ENCODE data around the gene FLT4.

FLT4 gene

GRCh38 chr5:180603076-180603594 lies 46.3 kb downstream of the FLT4 start:
- DNase-seq = no peak

GRCh38 chr5:180602481-180603075 lies 46.8 kb downstream of the FLT4 start:
- DNase-seq = no peak

GRCh38 chr5:180601591-180602480 lies 47.6 kb downstream of the FLT4 start:
- no peak for DNase-seq

GRCh38 chr5:180600554-180601041 lies 48.8 kb downstream of the FLT4 start:
- DNase-seq = no peak

- DNase-seq = no peak
Observed at GRCh38 chr5:180599981-180600553, 49.3 kb downstream of the FLT4 start.

- DNase-seq = no peak
Observed at GRCh38 chr5:180599590-180599914, 49.8 kb downstream of the FLT4 start.

GRCh38 chr5:180598797-180599589 lies 50.4 kb downstream of the FLT4 start:
- no peak for DNase-seq

- no peak for DNase-seq
Observed at GRCh38 chr5:180598316-180598701, 51.1 kb downstream of the FLT4 start.

GRCh38 chr5:180596668-180597231 lies 52.6 kb downstream of the FLT4 start:
- DNase-seq = no peak

GRCh38 chr5:180596115-180596667 lies 53.2 kb downstream of the FLT4 start:
- no peak for DNase-seq

GRCh38 chr5:180595381-180596114 lies 53.9 kb downstream of the FLT4 start:
- no peak for DNase-seq

GRCh38 chr5:180595046-180595379 lies 54.4 kb downstream of the FLT4 start:
- DNase-seq = no peak

GRCh38 chr5:180594311-180595045 lies 54.9 kb downstream of the FLT4 start:
- no peak for DNase-seq

GRCh38 chr5:180593446-180594206 lies 55.8 kb downstream of the FLT4 start:
- DNase-seq = no peak

- no peak for DNase-seq
Observed at GRCh38 chr5:180592176-180592575, 57.2 kb downstream of the FLT4 start.

- DNase-seq = no peak
Observed at GRCh38 chr5:180591311-180591887, 58.0 kb downstream of the FLT4 start, which contains the start of gene SCGB3A1. SCGB3A1 (minus strand) TSS chr5:180591499; CDS start chr5:180591462, 37 bp downstream.

- no peak for DNase-seq
Observed at GRCh38 chr5:180590543-180591310, 58.7 kb downstream of the FLT4 start.

GRCh38 chr5:180589771-180590542 lies 59.4 kb downstream of the FLT4 start:
- DNase-seq = no peak

All from NCI-H446 treated with DMSO at 0.1 percent for 48 hours (cell line).